GM10248 (cell line): ENCODE results near the gene MIA.
"Not testable (repeated sequence)": the region's sequence is repeated elsewhere in the genome, so short reads cannot be mapped to it uniquely, and the experiment has no call there.

Experiments
- CTCF ChIA-PET: fragments of 300-600 bp; sonication (Branson Sonifier 250); formaldehyde crosslinking; extraction: SDS; loops from one replicate; lab custom pipeline; 2021; ENCODE audit warnings: antibody characterized with exemption; lab: Yijun Ruan, JAX
- POLR2A ChIA-PET: fragments of 350-650 bp; sonication (Branson Sonifier 250); formaldehyde crosslinking; extraction: SDS; loops from one replicate; lab custom pipeline; 2020; ENCODE audit warnings: antibody characterized with exemption; lab: Yijun Ruan, JAX
- DNase-seq: peaks from one replicate; pipeline ENCODE4 v3.0.0; 2012; ENCODE audit errors: extremely low spot score
- CTCF ChIP-seq: IDR thresholded peaks from 2 replicates; pipeline ENCODE4 v1.5.1; 2012; ENCODE audit warnings: mild to moderate bottlenecking, low read depth; ENCODE audit errors: extremely low read depth, missing control alignments, control extremely low read depth

Gene MIA

GRCh38 chr19:40815223-40815622, 39.9 kb downstream of the MIA start:
- DNase-seq, result no peak
- CTCF ChIA-PET, result interaction anchor here (1.3 kb wide), 1 partner anchor 152 kb away, joined by 3 read pairs; no protein-coding TSS in a partner anchor
- no peak for TF ChIP-seq CTCF
- POLR2A ChIA-PET, result no interaction called here

GRCh38 chr19:40818480-40819399, 43.4 kb downstream of the MIA start:
- CTCF ChIA-PET, result interaction anchor here (0.8 to 4.1 kb wide), 18 partner anchors 9 to 174 kb away, joined by 3 to 60 read pairs (median 5); no protein-coding TSS in a partner anchor
- DNase-seq, POLR2A ChIA-PET: not testable (repeated sequence)
- TF ChIP-seq CTCF, result peak; percentile 39

GRCh38 chr19:40819479-40820234, 44.3 kb downstream of the MIA start:
- CTCF ChIA-PET, result interaction anchor here (0.8 to 4.1 kb wide), 20 partner anchors 9 to 335 kb away, joined by 3 to 60 read pairs (median 4); no protein-coding TSS in a partner anchor
- POLR2A ChIA-PET, DNase-seq: not testable (repeated sequence)
- peak; percentile 55 for TF ChIP-seq CTCF

GRCh38 chr19:40822161-40822560, 46.8 kb downstream of the MIA start:
- no peak for TF ChIP-seq CTCF
- ChIA-PET POLR2A (no interaction called here), CTCF (no interaction called here)
- DNase-seq, result no peak

- DNase-seq, POLR2A ChIA-PET, CTCF ChIA-PET: not testable (repeated sequence)
Measured at GRCh38 chr19:40822704-40823553, 47.6 kb downstream of the MIA start.

GRCh38 chr19:40824916-40825315, 49.6 kb downstream of the MIA start:
- CTCF ChIA-PET, result interaction anchor here (1.3 kb wide), 1 partner anchor 190 kb away, joined by 3 read pairs; no protein-coding TSS in a partner anchor
- DNase-seq, POLR2A ChIA-PET: not testable (repeated sequence)

- POLR2A ChIA-PET, result not testable (repeated sequence)
- CTCF ChIA-PET, result interaction anchor here (1.3 kb wide), 1 partner anchor 191 kb away, joined by 3 read pairs; no protein-coding TSS in a partner anchor
Measured at GRCh38 chr19:40825460-40826095, 50.3 kb downstream of the MIA start.

GRCh38 chr19:40826312-40826698, 51.0 kb downstream of the MIA start:
- CTCF ChIA-PET, POLR2A ChIA-PET, DNase-seq: not testable (repeated sequence)

More at GRCh38 chr19:40825460-40826095, 50.3 kb downstream of the MIA start:
- not testable (repeated sequence) for DNase-seq

GRCh38 chr19:40826699-40827385, 51.5 kb downstream of the MIA start:
- CTCF ChIA-PET, result interaction anchor here (1.0 kb wide), 1 partner anchor 192 kb away, joined by 3 read pairs; no protein-coding TSS in a partner anchor
- DNase-seq, POLR2A ChIA-PET: not testable (repeated sequence)
